CD4-positive, alpha-beta T cell treated with Interleukin-4 for 1 hour (primary cell): ENCODE results near the gene ARMC12.

Source experiments
- DNase-seq, 2 donors: peaks; one replicate each; pipeline ENCODE4 v3.0.0-alpha.2; 2020 to 2022

Gene ARMC12

GRCh38 chr6:35737413-35738211, 780 bp downstream of the ARMC12 start:
- peak; percentile 20 to 84 for DNase-seq

GRCh38 chr6:35739645-35740524, 3.1 kb downstream of the ARMC12 start:
- no peak for DNase-seq

- DNase-seq = no peak
Measured at GRCh38 chr6:35742842-35743241, 6.0 kb downstream of the ARMC12 start.

- DNase-seq = no peak
Measured at GRCh38 chr6:35745509-35745908, 8.7 kb downstream of the ARMC12 start.

- no peak for DNase-seq
Measured at GRCh38 chr6:35746516-35746915, 9.7 kb downstream of the ARMC12 start.

GRCh38 chr6:35747877-35748276, 11.0 kb downstream of the ARMC12 start:
- no peak for DNase-seq

GRCh38 chr6:35750557-35750956, 13.7 kb downstream of the ARMC12 start:
- DNase-seq = no peak

- no peak for DNase-seq
Measured at GRCh38 chr6:35751594-35751993, 14.8 kb downstream of the ARMC12 start.

GRCh38 chr6:35752330-35752729, 15.5 kb downstream of the ARMC12 start:
- no peak for DNase-seq

GRCh38 chr6:35754452-35755277, 17.8 kb downstream of the ARMC12 start:
- no peak for DNase-seq

GRCh38 chr6:35755278-35755924, 18.6 kb downstream of the ARMC12 start:
- no peak for DNase-seq

- DNase-seq = no peak
Measured at GRCh38 chr6:35757456-35758123, 20.8 kb downstream of the ARMC12 start.

GRCh38 chr6:35759426-35759825, 22.6 kb downstream of the ARMC12 start:
- DNase-seq = no peak

- no peak for DNase-seq
Measured at GRCh38 chr6:35765739-35766138, 28.9 kb downstream of the ARMC12 start.

GRCh38 chr6:35769211-35769610, 32.4 kb downstream of the ARMC12 start:
- no peak for DNase-seq

GRCh38 chr6:35771343-35771627, 34.5 kb downstream of the ARMC12 start:
- DNase-seq = no peak

GRCh38 chr6:35774116-35774794, 37.4 kb downstream of the ARMC12 start:
- DNase-seq = no peak

GRCh38 chr6:35775031-35775430, 38.2 kb downstream of the ARMC12 start:
- no peak for DNase-seq

GRCh38 chr6:35776364-35777215, 39.8 kb downstream of the ARMC12 start, which contains the start of gene CLPSL2:
Gene CLPSL2 (plus strand): TSS chr6:35776598. CDS start chr6:35776619, 21 bp downstream.
- no peak for DNase-seq

- no peak for DNase-seq
Measured at GRCh38 chr6:35777356-35778102, 40.7 kb downstream of the ARMC12 start.
